H1 (cell line): ENCODE results near the gene OR2M4. TPM values are rescaled to one million over a fixed set of nuclear protein-coding genes. Genes with fewer than 3 reads are reported as not detected.

Source experiments
- CTCF ChIA-PET: fragments of 300-600 bp; sonication (Branson Sonifier 250); formaldehyde crosslinking; loops from one replicate; lab custom pipeline; 2021; ENCODE audit not compliant: partially characterized antibody; lab: Charles Lee
- POLR2A ChIA-PET: fragments of 300-600 bp; sonication (Branson Sonifier 250); formaldehyde crosslinking; loops from one replicate; lab custom pipeline; 2021; ENCODE audit warnings: inconsistent platforms; ENCODE audit not compliant: partially characterized antibody; lab: Charles Lee
- DNase-seq, 2 experiments: peaks; one replicate each; pipeline versions ENCODE4 v3.0.0 to v3.0.0-alpha.2; 2010 to 2022; ENCODE audit warnings: low spot score in 2 of 2, low read depth in 1 of 2, mixed read lengths in 1 of 2
- FAIRE-seq: peaks from 2 replicates; lab custom pipeline; 2011; peaks lifted over from hg19 to GRCh38; lab: Jason Lieb, UNC
- H2AFZ ChIP-seq: 2 replicates; pipeline ENCODE4 v1.8.1; 2012; ENCODE audit warnings: low read length, inconsistent platforms
- H2AK5ac ChIP-seq: 2 replicates; pipeline ENCODE4 v1.6.1; 2013; ENCODE audit warnings: low read depth, low read length
- H2BK120ac ChIP-seq: replicated peaks from 2 replicates; pipeline ENCODE3; 2013; ENCODE audit warnings: low read depth, low read length, inconsistent platforms
- H2BK12ac ChIP-seq: 2 replicates; pipeline ENCODE4 v1.6.1; 2013; ENCODE audit warnings: low read depth, low read length
- H2BK15ac ChIP-seq: 2 replicates; pipeline ENCODE4 v1.6.1; 2013; ENCODE audit warnings: low read length
- H2BK20ac ChIP-seq: 2 replicates; pipeline ENCODE4 v1.6.1; 2013; ENCODE audit warnings: low read length
- H2BK5ac ChIP-seq: 2 replicates; pipeline ENCODE4 v1.6.1; 2013; ENCODE audit warnings: low read depth, low read length
- H3K14ac ChIP-seq: 2 replicates; pipeline ENCODE4 v1.6.1; 2013; ENCODE audit warnings: inconsistent platforms; ENCODE audit not compliant: insufficient read length
- H3K18ac ChIP-seq: 2 replicates; pipeline ENCODE4 v1.6.1; 2013; ENCODE audit warnings: low read length; ENCODE audit errors: extremely low read depth
- H3K23ac ChIP-seq: 2 replicates; pipeline ENCODE4 v1.6.1; 2013; ENCODE audit warnings: inconsistent platforms; ENCODE audit not compliant: insufficient read length
- H3K23me2 ChIP-seq: 2 replicates; pipeline ENCODE4 v1.6.1; 2013; ENCODE audit warnings: low read depth, low read length
- H3K27ac ChIP-seq: 2 replicates; pipeline ENCODE4 v1.6.1; 2011; ENCODE audit warnings: low read depth, low read length, inconsistent platforms
- H3K27me3 ChIP-seq, 4 experiments: replicated peaks in 1 of 4; 1 replicate in 1 of 4; 2 replicates in 3 of 4; pipeline versions ENCODE4 v1.6.1 to v1.8.1; 2011 to 2013; ENCODE audit warnings: low read length in 3 of 4, mild to moderate bottlenecking in 3 of 4, inconsistent platforms in 2 of 4, mixed read lengths in 2 of 4, moderate library complexity in 1 of 4; ENCODE audit not compliant: control insufficient read depth in 3 of 4, insufficient read depth in 3 of 4; ENCODE audit errors: extremely low read depth in 1 of 4
- H3K36me3 ChIP-seq, 4 experiments: 2 replicates each; pipeline versions ENCODE4 v1.6.1 to v1.8.1; 2011 to 2013; ENCODE audit warnings: mild to moderate bottlenecking in 4 of 4, low read length in 3 of 4, moderate library complexity in 2 of 4, control low read depth in 1 of 4, inconsistent platforms in 1 of 4; ENCODE audit not compliant: insufficient read depth in 4 of 4, control insufficient read depth in 2 of 4
- H3K4ac ChIP-seq: replicated peaks from 2 replicates; pipeline ENCODE3; 2013; ENCODE audit warnings: low read length, low read depth, mixed read lengths, inconsistent platforms; ENCODE audit not compliant: insufficient read length
- H3K4me1 ChIP-seq, 4 experiments: replicated peaks in 1 of 4; 1 replicate in 1 of 4; 2 replicates in 3 of 4; pipeline versions ENCODE4 v1.6.1 to v1.8.1; 2011 to 2013; ENCODE audit warnings: low read length in 3 of 4, inconsistent platforms in 2 of 4, mixed read lengths in 1 of 4; ENCODE audit not compliant: insufficient read depth in 4 of 4, control insufficient read depth in 3 of 4
- H3K4me2 ChIP-seq, 2 experiments: 2 replicates each; pipeline versions ENCODE4 v1.6.1 to v1.8.1; 2011 to 2013; ENCODE audit warnings: low read depth in 2 of 2, low read length in 2 of 2, control low read depth in 1 of 2, inconsistent platforms in 1 of 2, mild to moderate bottlenecking in 1 of 2; ENCODE audit not compliant: insufficient read depth in 1 of 2
- H3K4me3 ChIP-seq, 4 experiments: fragments of 200-600, 300-600 bp in 1 of 4; sonication (generic), shearing (Covaris generic), sonication (Bioruptor Twin) in 1 of 4; 2 replicates each; pipeline versions ENCODE4 v1.5.1 to v1.8.1; 2011 to 2016; ENCODE audit warnings: low read length in 4 of 4, low read depth in 3 of 4, control low read depth in 2 of 4, inconsistent platforms in 2 of 4, mild to moderate bottlenecking in 2 of 4, mixed read lengths in 1 of 4, moderate library complexity in 1 of 4; ENCODE audit not compliant: insufficient read depth in 2 of 4; ENCODE audit errors: extremely low read depth in 1 of 4
- H3K56ac ChIP-seq: replicated peaks from 2 replicates; pipeline ENCODE3; 2013; ENCODE audit warnings: low read depth, mild to moderate bottlenecking, mixed read lengths, low read length, inconsistent platforms; ENCODE audit not compliant: insufficient read length
- H3K79me1 ChIP-seq: 2 replicates; pipeline ENCODE4 v1.6.1; 2013; ENCODE audit warnings: low read depth, low read length, control low read depth
- H3K79me2 ChIP-seq, 2 experiments: 2 replicates each; pipeline versions ENCODE4 v1.6.1 to v1.8.1; 2012 to 2013; ENCODE audit warnings: low read length in 2 of 2, mild to moderate bottlenecking in 2 of 2, inconsistent platforms in 1 of 2; ENCODE audit not compliant: insufficient read depth in 2 of 2, control insufficient read depth in 1 of 2
- H3K9ac ChIP-seq, 4 experiments: replicated peaks in 1 of 4; 1 replicate in 1 of 4; 2 replicates in 3 of 4; pipeline versions ENCODE4 v1.6.1 to v1.8.1; 2011 to 2013; ENCODE audit warnings: low read depth in 3 of 4, low read length in 3 of 4, control low read depth in 2 of 4, mild to moderate bottlenecking in 2 of 4, moderate library complexity in 2 of 4, inconsistent platforms in 1 of 4; ENCODE audit errors: extremely low read depth in 1 of 4
- H3K9me3 ChIP-seq, 2 experiments: 2 replicates each; pipeline versions ENCODE4 v1.6.1 to v1.8.1; 2012 to 2013; ENCODE audit warnings: mild to moderate bottlenecking in 2 of 2, moderate library complexity in 2 of 2, control low read depth in 1 of 2, inconsistent platforms in 1 of 2, low read depth in 1 of 2, low read length in 1 of 2, mixed read lengths in 1 of 2; ENCODE audit not compliant: insufficient read depth in 2 of 2
- H4K20me1 ChIP-seq, 2 experiments: replicated peaks in 1 of 2; 2 replicates each; pipeline versions ENCODE3 to v1.8.1; 2011 to 2013; ENCODE audit warnings: inconsistent platforms in 2 of 2, low read length in 2 of 2, mild to moderate bottlenecking in 1 of 2; ENCODE audit not compliant: insufficient read depth in 2 of 2, control insufficient read depth in 1 of 2
- H4K5ac ChIP-seq: 2 replicates; pipeline ENCODE4 v1.6.1; 2013; ENCODE audit warnings: low read length, low read depth, mixed read lengths, inconsistent platforms; ENCODE audit not compliant: insufficient read length
- H4K8ac ChIP-seq: 2 replicates; pipeline ENCODE4 v1.8.0; 2013; ENCODE audit warnings: mild to moderate bottlenecking, moderate library complexity, low read length, inconsistent platforms; ENCODE audit not compliant: insufficient read depth; ENCODE audit errors: extremely low read depth
- H4K91ac ChIP-seq: replicated peaks from 2 replicates; pipeline ENCODE3; 2013; ENCODE audit warnings: low read length, mixed read lengths, inconsistent platforms; ENCODE audit not compliant: insufficient read length
- CEBPB ChIP-seq: IDR thresholded peaks from 2 replicates; pipeline ENCODE4 v1.6.1; 2012; ENCODE audit warnings: low read depth, low read length
- EP300 ChIP-seq, 2 experiments: IDR thresholded peaks; 1 replicate in 1 of 2; 2 replicates in 1 of 2; pipeline ENCODE4 v1.6.1; 2011 to 2012; ENCODE audit warnings: low read depth in 2 of 2, low read length in 2 of 2, mild to moderate bottlenecking in 2 of 2, borderline replicate concordance in 1 of 2, inconsistent platforms in 1 of 2, moderate library complexity in 1 of 2
- POLR2AphosphoS5 ChIP-seq: IDR thresholded peaks from 2 replicates; pipeline ENCODE4 v1.6.1; 2011; ENCODE audit warnings: low read depth, low read length
- POU5F1 ChIP-seq: IDR thresholded peaks from 2 replicates; pipeline ENCODE4 v1.6.1; 2011; ENCODE audit warnings: low read depth, mild to moderate bottlenecking, low read length, moderate library complexity
- WGBS, 2 experiments: shearing (Covaris generic) in 1 of 2; methylation state at CpG; one replicate each; pipeline versions ENCODE4 v1.1.6 to v1.1.7; 2013 to 2015; ENCODE audit warnings: low lambda C conversion rate in 2 of 2, mixed read lengths in 2 of 2, inconsistent platforms in 1 of 2, low coverage in 1 of 2, missing lambda C conversion rate in 1 of 2; ENCODE audit not compliant: insufficient replicate concordance in 2 of 2, insufficient coverage in 1 of 2, insufficient read length in 1 of 2; ENCODE audit errors: extremely low coverage in 1 of 2, missing lambda C conversion rate in 1 of 2; 5-methylcytosine and 5-hydroxymethylcytosine counted together
- long read RNA-seq, 2 experiments: library from RNA in 1 of 2; library from capped mRNA in 1 of 2; stranded (forward); transcript quantifications; one replicate each; pipeline ENCODE4 v2.0.0, GENCODE V29; 2021; ENCODE audit warnings: inconsistent platforms in 1 of 2
- polyA minus RNA-seq, 3 experiments: library from RNA; depleted of rRNA, polyadenylated mRNA; stranded (reverse); fragments of >200 nt; gene quantifications; 1 replicate in 2 of 3; 2 replicates in 1 of 3; pipeline ENCODE4 v1.2.3, GENCODE V29; 2011
- polyA plus RNA-seq, 7 experiments: library from polyadenylated mRNA; depleted of rRNA in 3 of 7; stranded (reverse) in 5 of 7; unstranded in 2 of 7; fragments of >200 nt in 5 of 7; fragments of 200-250 nt in 2 of 7; gene quantifications; 1 replicate in 5 of 7; 2 replicates in 1 of 7; 4 replicates in 1 of 7; pipeline versions ENCODE4 v1.2.1 to v1.2.3, GENCODE V29; 2011 to 2013; ENCODE audit warnings: missing spikeins in 2 of 7, mixed read lengths in 2 of 7
- total RNA-seq: library from RNA; stranded (reverse); fragmentation: NEBNext Ultra II Directional; extraction: Animal tissue kit (Norgen Biotek cat#: 25700); gene quantifications from 2 replicates; pipeline ENCODE4 v1.2.1, GENCODE V29; 2021

Gene OR2M4, protein sequence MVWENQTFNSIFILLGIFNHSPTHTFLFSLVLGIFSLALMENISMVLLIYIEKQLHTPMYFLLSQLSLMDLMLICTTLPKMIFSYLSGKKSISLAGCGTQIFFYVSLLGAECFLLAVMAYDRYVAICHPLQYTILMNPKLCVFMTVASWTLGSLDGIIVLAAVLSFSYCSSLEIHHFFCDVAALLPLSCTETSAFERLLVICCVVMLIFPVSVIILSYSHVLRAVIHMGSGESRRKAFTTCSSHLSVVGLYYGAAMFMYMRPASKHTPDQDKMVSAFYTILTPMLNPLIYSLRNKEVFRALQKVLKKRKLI
- total RNA-seq: not detected in 2 replicates
- not detected in 2 replicates for polyA plus RNA-seq (2011; rRNA removed)
- not detected for polyA plus RNA-seq (2011; cell fraction: cytosol; rRNA removed)
- polyA plus RNA-seq (2011; cell fraction: nucleus; rRNA removed): not detected
- polyA plus RNA-seq (2012, experiment 1 of 2): not detected in 4 replicates
- not detected for polyA plus RNA-seq (2012, experiment 2 of 2)
- polyA plus RNA-seq (2013, experiment 1 of 2): not detected
- polyA plus RNA-seq (2013, experiment 2 of 2): not detected
- polyA minus RNA-seq (2011; rRNA and poly(A)+ RNA removed): not detected in 2 replicates
- polyA minus RNA-seq (2011; cell fraction: cytosol; rRNA and poly(A)+ RNA removed): not detected
- not detected for polyA minus RNA-seq (2011; cell fraction: nucleus; rRNA and poly(A)+ RNA removed)
- long read RNA-seq, experiment 1: 0 reads
- long read RNA-seq, experiment 2: 0 reads

DNA sequence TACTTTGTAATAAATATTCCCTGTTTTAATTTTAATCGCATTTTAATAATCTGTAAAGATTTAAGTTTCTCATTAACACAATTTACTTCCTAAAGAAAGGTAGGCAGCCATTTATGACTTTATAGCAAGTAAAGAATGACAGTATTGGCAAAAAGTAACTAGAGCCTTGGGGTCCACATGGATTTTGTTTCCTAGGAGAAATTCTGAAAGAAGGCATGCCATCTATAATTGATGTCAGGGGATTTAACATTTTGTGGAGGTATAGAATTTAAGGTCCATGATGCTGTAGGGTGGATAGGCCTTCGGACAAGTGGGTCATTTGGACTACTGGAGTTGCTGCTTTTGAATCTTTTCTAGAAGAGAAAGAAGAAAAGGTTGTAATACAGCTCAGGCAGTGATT lies at the start of gene OR2M4:
OR2M4 (plus strand) TSS at position 301 of the 400 bp plus-strand sequence. CDS start 7,512 bp downstream, outside the sequence.
- no peak within 1 kb of the TSS for H2AK5ac ChIP-seq
- TF ChIP-seq EP300 (IDR thresholded peaks at IDR 0.05; ENCODE audit: borderline replicate concordance in 1 of 2, low read depth in 2 of 2, low read length in 2 of 2): no peak
- TF ChIP-seq CEBPB: no peak
- no peak for TF ChIP-seq POU5F1
- TF ChIP-seq POLR2AphosphoS5: no peak
- TF ChIP-seq, all 59 proteins: peak for 0
- H4K5ac ChIP-seq: no peak within 1 kb of the TSS
- H4K20me1 ChIP-seq: no peaks in the 10 kb centered on the region
- H3K36me3 ChIP-seq: no peaks in the 10 kb centered on the region
- no peak within 1 kb of the TSS for H3K23ac ChIP-seq
- H3K4me1 ChIP-seq: no peaks in the 10 kb centered on the region
- POLR2A ChIA-PET: no interaction called here
- H3K56ac ChIP-seq: no peak within 1 kb of the TSS
- no peaks in the 10 kb centered on the region for H3K79me1 ChIP-seq
- no peak within 1 kb of the TSS for H3K14ac ChIP-seq
- no peaks in the 10 kb centered on the region for H3K79me2 ChIP-seq
- no peak within 1 kb of the TSS for H3K4me2 ChIP-seq
- CTCF ChIA-PET: interaction anchor here (1.2 kb wide), 1 partner anchor 13 kb away, joined by 3 read pairs; no protein-coding TSS in a partner anchor
- H3K27ac ChIP-seq: no peak within 1 kb of the TSS
- no peak within 1 kb of the TSS for H3K9ac ChIP-seq
- H2BK15ac ChIP-seq: no peak within 1 kb of the TSS
- no peak for DNase-seq
- no peak within 1 kb of the TSS for H2BK120ac ChIP-seq
- no peaks in the 10 kb centered on the region for H3K23me2 ChIP-seq
- no peaks in the 10 kb centered on the region for H3K27me3 ChIP-seq
- no peak within 1 kb of the TSS for H3K4me3 ChIP-seq
- no peak within 1 kb of the TSS for H3K18ac ChIP-seq
- H4K91ac ChIP-seq: no peak within 1 kb of the TSS
- no peak within 1 kb of the TSS for H2BK5ac ChIP-seq
- no peak for FAIRE-seq
- peaks cover 56 to 72% of the 10 kb centered on the region in 2 experiments for H3K9me3 ChIP-seq
- no peak within 1 kb of the TSS for H4K8ac ChIP-seq
- no peak within 1 kb of the TSS for H2AFZ ChIP-seq
- no peak within 1 kb of the TSS for H3K4ac ChIP-seq
- no peak within 1 kb of the TSS for H2BK12ac ChIP-seq
- no peak within 1 kb of the TSS for H2BK20ac ChIP-seq
- WGBS, 2 experiments: 53% methylated on average over 2 of the region's 2 CpGs; no CpG with 5 or more reads in 1 of the 2 experiments
